Endodermal cell (in vitro differentiated cells): ENCODE data around the gene ADAM22. TPM values are rescaled to one million over a fixed set of nuclear protein-coding genes. Genes with fewer than 3 reads are reported as not detected.

Experiments used
- DNase-seq: peaks from one replicate; pipeline ENCODE4 v3.0.0-alpha.2; 2017
- H3K27ac ChIP-seq: 2 replicates; pipeline ENCODE4 v1.5.1; 2013; ENCODE audit warnings: mild to moderate bottlenecking, low read depth, low read length, moderate library complexity
- H3K27me3 ChIP-seq: 2 replicates; pipeline ENCODE4 v1.6.1; 2013; ENCODE audit warnings: mild to moderate bottlenecking, low read length, moderate library complexity; ENCODE audit not compliant: insufficient read depth, control insufficient read depth, poor library complexity, severe bottlenecking
- H3K36me3 ChIP-seq: 2 replicates; pipeline ENCODE4 v1.7.0; 2013; ENCODE audit warnings: mild to moderate bottlenecking, low read length, moderate library complexity; ENCODE audit not compliant: control insufficient read depth, insufficient read depth
- H3K4me1 ChIP-seq: one replicate; pipeline ENCODE4 v1.7.0; 2013; ENCODE audit warnings: low read length; ENCODE audit not compliant: control insufficient read depth, insufficient read depth
- H3K4me3 ChIP-seq: 2 replicates; pipeline ENCODE4 v1.5.1; 2013; ENCODE audit warnings: mild to moderate bottlenecking, low read length, moderate library complexity
- H3K9ac ChIP-seq: 2 replicates; pipeline ENCODE4 v1.6.1; 2013; ENCODE audit warnings: mild to moderate bottlenecking, low read length, moderate library complexity; ENCODE audit not compliant: poor library complexity, severe bottlenecking; ENCODE audit errors: extremely low read depth
- H3K9me3 ChIP-seq: 2 replicates; pipeline ENCODE4 v1.6.1; 2013; ENCODE audit warnings: mild to moderate bottlenecking, low read length, moderate library complexity; ENCODE audit not compliant: control insufficient read depth
- H3K27ac Mint-ChIP-seq: 2 replicates; pipeline ENCODE4 v1.8.0; 2020; ENCODE audit warnings: mixed read lengths
- H3K27me3 Mint-ChIP-seq: 2 replicates; pipeline ENCODE4 v1.8.0; 2021; ENCODE audit warnings: mild to moderate bottlenecking, mixed read lengths; ENCODE audit not compliant: insufficient read depth
- H3K36me3 Mint-ChIP-seq: 2 replicates; pipeline ENCODE4 v1.8.0; 2020; ENCODE audit warnings: low read depth, mixed read lengths
- H3K4me1 Mint-ChIP-seq: 2 replicates; pipeline ENCODE4 v1.8.0; 2020; ENCODE audit warnings: mixed read lengths
- H3K4me3 Mint-ChIP-seq: 2 replicates; pipeline ENCODE4 v1.8.0; 2020; ENCODE audit warnings: mild to moderate bottlenecking, moderate library complexity, mixed read lengths
- H3K9me3 Mint-ChIP-seq: 2 replicates; pipeline ENCODE4 v1.8.0; 2020; ENCODE audit warnings: mild to moderate bottlenecking, mixed read lengths
- WGBS, 2 experiments: methylation state at CpG; one replicate each; pipeline versions ENCODE4 v1.1.5 to v1.1.7; 2013; ENCODE audit warnings: missing lambda C conversion rate in 2 of 2, mixed read lengths in 1 of 2; ENCODE audit not compliant: insufficient coverage in 1 of 2, insufficient read length in 1 of 2; 5-methylcytosine and 5-hydroxymethylcytosine counted together
- total RNA-seq, 2 donors: library from RNA; stranded (reverse); fragmentation: NEBNext Ultra II Directional in 1 of 2; extraction: Animal tissue kit (Norgen Biotek cat#: 25700) in 1 of 2; gene quantifications; 2 replicates in 1 of 2; 3 replicates in 1 of 2; pipeline ENCODE4 v1.2.1, GENCODE V29; 2021
- TF ChIP-seq, protein P1 (sequence below): fragments of 200-600 bp; sonication (generic); conservative IDR thresholded peaks from 2 replicates; pipeline ENCODE4 v1.5.0; 2021; ENCODE audit warnings: antibody characterized with exemption, mild to moderate bottlenecking

ADAM22 gene
- total RNA-seq, 2 donors from 2014 or later, result 10.9 to 11.5 TPM

DNA sequence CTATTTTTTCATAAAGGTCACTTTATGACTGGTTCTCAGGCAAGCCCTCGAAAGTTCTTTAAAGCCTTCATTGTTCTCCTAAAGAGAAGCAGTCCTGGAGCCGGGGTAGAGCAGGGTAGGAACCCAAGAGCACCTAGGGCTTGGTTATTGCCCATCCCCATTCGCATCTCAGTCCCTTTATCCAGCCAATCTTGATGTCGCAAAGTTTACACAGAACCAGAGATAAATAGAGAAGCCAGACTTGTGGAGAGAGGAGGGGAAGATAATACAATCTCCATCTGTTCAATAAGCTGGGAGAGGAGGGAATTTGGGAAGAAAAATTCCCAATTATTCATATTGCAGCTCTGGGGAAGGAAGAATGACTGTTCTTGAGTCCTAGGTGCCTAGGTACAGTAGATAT lies 292.1 kb downstream of the ADAM22 start:
- no peaks in the 10 kb centered on the region for H3K4me1 ChIP-seq
- no peaks in the 10 kb centered on the region for H3K4me1 Mint-ChIP-seq
- TF ChIP-seq, protein P1, sequence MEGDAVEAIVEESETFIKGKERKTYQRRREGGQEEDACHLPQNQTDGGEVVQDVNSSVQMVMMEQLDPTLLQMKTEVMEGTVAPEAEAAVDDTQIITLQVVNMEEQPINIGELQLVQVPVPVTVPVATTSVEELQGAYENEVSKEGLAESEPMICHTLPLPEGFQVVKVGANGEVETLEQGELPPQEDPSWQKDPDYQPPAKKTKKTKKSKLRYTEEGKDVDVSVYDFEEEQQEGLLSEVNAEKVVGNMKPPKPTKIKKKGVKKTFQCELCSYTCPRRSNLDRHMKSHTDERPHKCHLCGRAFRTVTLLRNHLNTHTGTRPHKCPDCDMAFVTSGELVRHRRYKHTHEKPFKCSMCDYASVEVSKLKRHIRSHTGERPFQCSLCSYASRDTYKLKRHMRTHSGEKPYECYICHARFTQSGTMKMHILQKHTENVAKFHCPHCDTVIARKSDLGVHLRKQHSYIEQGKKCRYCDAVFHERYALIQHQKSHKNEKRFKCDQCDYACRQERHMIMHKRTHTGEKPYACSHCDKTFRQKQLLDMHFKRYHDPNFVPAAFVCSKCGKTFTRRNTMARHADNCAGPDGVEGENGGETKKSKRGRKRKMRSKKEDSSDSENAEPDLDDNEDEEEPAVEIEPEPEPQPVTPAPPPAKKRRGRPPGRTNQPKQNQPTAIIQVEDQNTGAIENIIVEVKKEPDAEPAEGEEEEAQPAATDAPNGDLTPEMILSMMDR, result no peak
- H3K36me3 ChIP-seq, result no peaks in the 10 kb centered on the region
- H3K9me3 ChIP-seq, result no peaks in the 10 kb centered on the region
- H3K27me3 ChIP-seq, result no peaks in the 10 kb centered on the region
- no peak overlapping the region for H3K27ac ChIP-seq
- 84 to 89% methylated on average over 2 to 4 of the region's 4 CpGs for WGBS, 2 experiments
- no peak overlapping the region for H3K4me3 ChIP-seq
- H3K9me3 Mint-ChIP-seq, result no peaks in the 10 kb centered on the region
- no peak for DNase-seq
- no peak overlapping the region for H3K27ac Mint-ChIP-seq
- no peak overlapping the region for H3K4me3 Mint-ChIP-seq
- H3K36me3 Mint-ChIP-seq, result no peaks in the 10 kb centered on the region
- H3K9ac ChIP-seq, result no peak overlapping the region
- no peaks in the 10 kb centered on the region for H3K27me3 Mint-ChIP-seq

DNA sequence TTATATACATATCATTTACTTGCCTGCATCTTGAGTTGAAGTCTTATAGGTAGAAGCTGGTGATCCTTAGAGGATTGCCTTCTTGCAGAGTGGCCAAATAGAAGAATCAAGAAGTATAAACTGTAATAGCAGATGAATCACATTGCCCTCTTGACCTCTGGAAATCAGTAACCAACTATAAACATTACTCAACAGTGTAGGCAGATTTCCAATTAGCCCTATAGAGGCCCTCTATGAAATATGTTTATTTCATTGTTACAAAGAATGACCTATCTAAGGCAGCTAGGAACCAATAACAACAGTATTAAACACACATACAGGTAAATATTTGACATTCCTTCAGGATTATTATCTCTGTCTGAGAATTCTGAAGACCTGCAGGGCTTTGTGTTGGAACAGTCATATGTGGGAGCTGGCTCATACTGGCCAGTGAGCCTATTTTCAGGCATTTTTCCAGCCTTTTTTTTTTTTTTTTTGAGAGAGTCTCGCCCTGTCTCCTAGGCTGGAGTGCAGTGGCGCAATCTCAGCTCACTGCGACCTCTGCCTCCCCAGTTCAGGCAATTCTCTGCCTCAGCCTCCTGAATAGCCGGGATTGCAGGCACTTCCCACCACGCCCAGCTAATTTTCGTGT lies 292.9 kb downstream of the ADAM22 start:
- TF ChIP-seq, protein P1, result no peak
- Mint-ChIP-seq H3K9me3 (no peaks in the 10 kb centered on the region), H3K36me3 (no peaks in the 10 kb centered on the region), H3K27me3 (no peaks in the 10 kb centered on the region), H3K27ac (no peak overlapping the region), H3K4me3 (no peak overlapping the region), H3K4me1 (no peaks in the 10 kb centered on the region)
- Histone ChIP-seq H3K4me3 (no peak overlapping the region), H3K9ac (no peak overlapping the region), H3K36me3 (no peaks in the 10 kb centered on the region), H3K27ac (no peak overlapping the region), H3K4me1 (no peaks in the 10 kb centered on the region), H3K27me3 (no peaks in the 10 kb centered on the region), H3K9me3 (no peaks in the 10 kb centered on the region)
- DNase-seq, result no peak
- 86 to 94% methylated on average over 3 to 6 of the region's 6 CpGs for WGBS, 2 experiments

DNA sequence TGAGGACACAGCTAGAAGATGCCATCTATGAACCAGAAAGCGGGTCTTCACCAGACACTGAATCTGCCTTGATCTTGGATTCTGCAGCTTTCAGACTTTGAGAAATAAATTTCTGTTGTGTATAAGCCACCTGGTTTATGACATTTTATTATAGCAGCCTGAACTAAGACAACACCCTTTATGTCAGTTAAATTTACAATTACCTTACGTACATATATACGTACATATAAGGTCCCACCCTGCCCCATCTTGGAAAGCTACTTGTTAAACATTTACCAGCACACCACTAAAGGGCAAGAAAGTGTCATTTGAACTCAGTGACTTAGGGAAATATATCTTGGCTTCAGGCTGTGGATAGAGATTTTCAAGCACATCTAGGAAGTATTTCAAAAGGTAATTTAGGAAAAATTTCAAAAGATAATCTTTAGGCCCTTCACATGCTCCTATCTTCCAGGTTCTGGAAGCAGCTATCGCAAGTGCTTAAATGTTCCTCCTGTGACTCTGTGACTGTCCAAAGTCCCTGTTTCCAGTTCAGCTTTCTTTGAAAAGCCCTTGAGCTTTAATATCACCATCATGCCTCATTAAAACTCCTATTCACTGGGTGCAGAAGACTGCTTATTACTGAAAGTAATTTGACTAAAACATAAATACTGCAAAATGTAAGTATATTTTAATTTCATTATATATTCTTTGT lies 295.4 kb downstream of the ADAM22 start:
- WGBS, 2 experiments, result 82 to 97% methylated on average over 2 to 4 of the region's 4 CpGs
- Histone ChIP-seq H3K27me3 (no peaks in the 10 kb centered on the region), H3K36me3 (no peaks in the 10 kb centered on the region), H3K9ac (no peak overlapping the region), H3K9me3 (no peaks in the 10 kb centered on the region), H3K4me1 (no peaks in the 10 kb centered on the region), H3K4me3 (no peak overlapping the region), H3K27ac (no peak overlapping the region)
- H3K4me1 Mint-ChIP-seq, result no peaks in the 10 kb centered on the region
- no peak for DNase-seq
- no peaks in the 10 kb centered on the region for H3K27me3 Mint-ChIP-seq
- H3K4me3 Mint-ChIP-seq, result no peak overlapping the region
- no peak overlapping the region for H3K27ac Mint-ChIP-seq
- H3K36me3 Mint-ChIP-seq, result no peaks in the 10 kb centered on the region
- TF ChIP-seq, protein P1, result no peak
- no peaks in the 10 kb centered on the region for H3K9me3 Mint-ChIP-seq
